Stimulated activated CD8-positive, alpha-beta memory T cell treated with anti-CD3 and anti-CD28 coated beads, Interleukin-15, amount 100 ng/mL, for 1 hour (primary cell): Measurements from ENCODE around the gene LUC7L3.
"Not testable (repeated sequence)": the region's sequence is repeated elsewhere in the genome, so short reads cannot be mapped to it uniquely, and the experiment has no call there.

Source experiments
- DNase-seq: peaks from one replicate; pipeline ENCODE4 v3.0.0-alpha.2; 2020; ENCODE audit warnings: low read depth

LUC7L3 gene

GRCh38 chr17:50719144-50719923 is at the start of gene LUC7L3:
TSS of gene LUC7L3 (plus strand) at chr17:50719603. CDS start at chr17:50719733, 130 bp downstream.
- DNase-seq: peak; percentile 84

DNA sequence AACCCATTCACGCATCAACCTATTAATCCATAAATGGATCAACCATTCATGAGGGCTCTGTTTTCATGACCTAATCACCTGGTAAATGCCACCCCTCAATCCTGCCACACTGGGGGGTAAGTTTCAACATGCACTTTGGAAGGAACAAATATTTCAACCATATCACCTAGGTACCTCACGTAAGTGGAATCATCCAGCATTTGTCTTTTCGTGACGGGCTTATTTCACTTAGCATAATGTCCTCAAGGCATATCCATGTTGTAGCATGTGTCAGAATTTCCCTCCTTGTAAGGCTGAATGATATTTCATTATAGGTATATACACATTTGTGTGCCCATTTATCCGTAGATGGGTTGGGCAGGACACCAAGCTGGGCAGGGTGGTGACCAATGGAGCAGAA is 47.3 kb upstream of the LUC7L3 start:
- DNase-seq: no peak

DNA sequence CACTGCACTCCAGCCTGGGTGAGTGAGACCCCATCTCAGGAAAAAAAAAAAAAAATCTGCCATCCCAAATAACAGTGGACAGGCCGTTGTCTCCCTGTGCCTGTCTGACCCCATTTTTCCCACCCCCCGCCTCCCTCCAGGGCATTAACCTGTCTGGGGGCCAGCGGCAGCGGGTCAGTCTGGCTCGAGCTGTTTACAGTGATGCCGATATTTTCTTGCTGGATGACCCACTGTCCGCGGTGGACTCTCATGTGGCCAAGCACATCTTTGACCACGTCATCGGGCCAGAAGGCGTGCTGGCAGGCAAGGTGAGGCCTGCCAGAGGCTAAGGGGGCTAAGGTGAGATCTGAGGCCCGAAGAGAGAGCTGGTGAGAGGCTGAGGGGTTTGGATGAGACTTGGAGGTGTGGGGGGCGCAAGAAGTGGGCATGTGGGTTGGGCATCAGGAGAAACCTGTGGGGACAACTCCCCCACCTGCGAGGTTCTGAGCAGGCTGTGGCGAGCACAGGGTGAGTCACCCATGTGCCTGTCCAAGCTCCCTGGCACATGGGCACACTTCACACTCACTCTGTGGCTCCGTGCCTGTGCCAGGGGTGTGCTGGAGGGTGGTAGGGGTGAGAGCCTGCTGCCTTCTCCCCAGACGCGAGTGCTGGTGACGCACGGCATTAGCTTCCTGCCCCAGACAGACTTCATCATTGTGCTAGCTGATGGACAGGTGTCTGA is 46.4 kb upstream of the LUC7L3 start:
- no peak for DNase-seq

DNA sequence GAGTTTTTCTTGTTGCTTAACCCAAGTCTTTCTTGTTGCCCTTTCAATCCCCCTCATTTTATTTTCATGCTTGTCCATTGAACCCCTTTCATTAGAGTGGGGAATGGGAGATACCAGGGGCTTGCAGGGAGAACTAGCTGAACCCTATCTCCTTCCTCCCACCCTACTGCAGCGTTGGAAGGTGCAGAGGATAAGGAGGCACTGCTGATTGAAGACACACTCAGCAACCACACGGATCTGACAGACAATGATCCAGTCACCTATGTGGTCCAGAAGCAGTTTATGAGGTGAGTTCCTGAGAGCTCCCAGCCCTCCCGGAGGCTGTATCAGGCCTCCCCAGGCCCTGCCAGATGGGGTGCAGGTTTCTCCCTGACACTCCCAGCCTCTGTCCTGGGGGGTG is 44.2 kb upstream of the LUC7L3 start:
- DNase-seq: no peak

- DNase-seq: no peak
Observed at GRCh38 chr17:50675627-50676026, 43.8 kb upstream of the LUC7L3 start.

- DNase-seq: no peak
Observed at GRCh38 chr17:50676065-50676975, 43.1 kb upstream of the LUC7L3 start.

DNA sequence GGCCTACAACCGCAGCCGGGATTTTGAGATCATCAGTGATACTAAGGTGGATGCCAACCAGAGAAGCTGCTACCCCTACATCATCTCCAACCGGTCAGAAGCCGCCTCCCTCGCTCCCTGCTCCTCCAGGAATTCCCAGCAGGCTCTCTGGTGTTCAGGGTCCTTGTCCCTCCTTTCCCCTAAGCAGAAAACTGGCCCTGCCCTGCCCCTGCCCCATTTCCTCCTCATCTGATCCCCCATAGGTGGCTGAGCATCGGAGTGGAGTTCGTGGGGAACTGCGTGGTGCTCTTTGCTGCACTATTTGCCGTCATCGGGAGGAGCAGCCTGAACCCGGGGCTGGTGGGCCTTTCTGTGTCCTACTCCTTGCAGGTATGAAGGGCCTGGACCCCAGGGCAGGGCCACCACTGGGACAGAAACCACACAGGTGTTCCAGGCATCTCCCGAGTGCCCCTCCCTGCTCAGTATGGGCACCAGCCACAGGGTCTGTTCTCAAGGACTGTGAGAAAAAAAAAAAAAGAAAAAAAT is 41.5 kb upstream of the LUC7L3 start:
- DNase-seq: no peak

- DNase-seq: no peak
Observed at GRCh38 chr17:50679008-50679544, 40.3 kb upstream of the LUC7L3 start.

DNA sequence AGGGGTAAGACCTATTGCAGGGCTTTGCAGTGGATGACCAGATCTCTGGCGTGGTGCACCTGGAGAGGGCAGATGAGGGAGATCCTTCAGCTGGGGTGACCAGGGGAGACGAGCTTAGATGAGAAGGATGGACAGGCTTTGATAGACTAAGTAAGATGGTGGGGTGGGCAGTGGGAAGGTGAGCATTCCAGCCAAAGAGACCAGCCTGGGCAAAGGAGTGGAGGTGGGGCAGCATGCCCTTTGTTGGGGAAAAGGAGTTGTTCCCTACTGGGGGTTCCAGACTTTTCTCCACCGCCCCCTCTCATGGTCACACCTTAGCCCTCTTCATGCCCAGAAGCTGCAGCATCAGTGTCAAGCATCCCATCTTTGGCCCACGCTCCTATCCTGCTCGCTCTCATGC is 39.3 kb upstream of the LUC7L3 start:
- DNase-seq: no peak

GRCh38 chr17:50680543-50681262 is 38.7 kb upstream of the LUC7L3 start:
- DNase-seq: not testable (repeated sequence)

GRCh38 chr17:50681263-50682200 is 37.9 kb upstream of the LUC7L3 start:
- DNase-seq: no peak

- DNase-seq: no peak
Observed at GRCh38 chr17:50682441-50682840, 37.0 kb upstream of the LUC7L3 start.

DNA sequence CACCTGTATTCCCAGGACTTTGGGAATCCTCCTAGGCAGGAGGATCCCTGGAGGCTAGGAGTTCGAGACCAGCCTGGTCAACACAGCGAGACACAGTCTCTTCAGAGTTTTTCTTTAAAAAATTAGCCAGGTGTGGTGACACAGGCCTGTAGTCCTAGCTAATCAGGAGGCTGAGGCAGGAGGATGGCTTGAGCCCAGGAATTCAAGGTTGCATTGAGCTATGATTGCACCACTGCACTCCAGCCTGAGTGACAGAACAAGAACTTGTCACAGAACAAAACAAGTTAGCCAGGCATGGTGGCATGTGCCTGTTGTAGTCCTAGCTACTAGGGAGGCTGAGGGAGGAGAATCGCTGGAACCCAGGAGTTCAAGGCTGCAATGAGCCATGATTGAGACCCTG is 36.5 kb upstream of the LUC7L3 start:
- DNase-seq: no peak

GRCh38 chr17:50683434-50684287 is 35.7 kb upstream of the LUC7L3 start:
- DNase-seq: no peak

DNA sequence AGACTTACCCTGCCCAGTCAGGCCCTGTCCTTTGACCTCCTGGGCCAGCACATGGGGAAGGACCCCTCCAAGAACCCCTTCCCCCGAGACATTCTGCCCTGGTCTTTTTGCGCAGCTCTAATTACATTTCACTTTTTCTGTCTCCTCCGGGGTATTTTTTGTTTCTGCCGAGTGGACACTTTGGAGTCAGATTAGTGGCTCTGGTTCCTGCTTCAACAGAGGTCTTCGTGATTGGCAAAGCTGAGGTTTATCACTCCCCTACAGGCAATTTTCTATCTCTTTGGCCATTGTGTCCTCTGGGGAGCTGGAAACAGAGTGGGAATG is 35.2 kb upstream of the LUC7L3 start:
- DNase-seq: no peak

GRCh38 chr17:50684612-50685333 is 34.6 kb upstream of the LUC7L3 start:
- no peak for DNase-seq

GRCh38 chr17:50685334-50685665 is 34.1 kb upstream of the LUC7L3 start:
- DNase-seq: no peak

DNA sequence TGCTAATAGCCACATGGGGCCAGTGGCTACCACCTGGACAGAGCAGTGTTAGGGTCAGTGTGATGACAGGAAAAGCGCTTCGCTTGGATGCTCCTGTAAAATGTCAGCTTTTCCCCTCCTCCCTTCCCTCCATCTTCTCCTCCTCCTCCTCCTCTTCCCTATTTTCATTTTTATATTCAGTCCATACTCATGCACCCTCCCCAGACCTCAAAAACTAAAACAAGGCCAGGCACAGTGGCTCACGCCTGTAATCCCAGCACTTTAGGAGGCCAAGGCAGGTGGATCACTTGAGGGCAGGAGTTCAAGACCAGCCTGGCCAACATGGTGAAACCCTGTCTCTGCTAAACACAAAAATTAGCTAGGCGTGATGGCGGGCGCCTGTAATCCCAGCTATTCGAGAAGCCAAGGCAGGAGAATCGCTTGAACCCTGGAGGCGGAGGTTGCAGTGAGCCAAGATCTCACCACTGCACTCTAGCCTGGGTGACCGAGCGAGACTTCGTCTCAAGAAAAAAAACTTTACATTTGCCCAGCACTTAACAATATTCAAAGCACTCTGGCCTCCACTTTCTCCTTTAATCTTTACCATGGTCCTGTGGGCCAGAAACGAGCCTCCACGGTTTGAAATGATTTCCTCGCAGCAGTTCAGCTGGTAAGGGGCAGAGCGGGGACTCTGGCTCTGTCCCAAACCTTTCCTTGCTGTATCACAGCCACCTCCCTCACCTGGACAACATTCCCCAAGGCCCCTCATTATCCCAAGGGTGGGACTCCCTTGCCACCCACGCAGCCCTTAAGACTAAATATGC is 33.5 kb upstream of the LUC7L3 start:
- no peak for DNase-seq
